AG09319 (cell line): Measurements from ENCODE around the gene ITGB3BP.
"Not testable (repeated sequence)": the region's sequence is repeated elsewhere in the genome, so short reads cannot be mapped to it uniquely, and the experiment has no call there.

Experiments used
- DNase-seq: peaks from one replicate; pipeline ENCODE4 v3.0.0-alpha.2; 2010; ENCODE audit warnings: low read depth; ENCODE audit errors: extremely low read depth
- TF ChIP-seq, protein P1 (sequence below): IDR thresholded peaks from 2 replicates; pipeline ENCODE4 v1.5.1; 2011; ENCODE audit warnings: low read depth, mild to moderate bottlenecking, inconsistent platforms, low read length, moderate library complexity

ITGB3BP gene, protein sequence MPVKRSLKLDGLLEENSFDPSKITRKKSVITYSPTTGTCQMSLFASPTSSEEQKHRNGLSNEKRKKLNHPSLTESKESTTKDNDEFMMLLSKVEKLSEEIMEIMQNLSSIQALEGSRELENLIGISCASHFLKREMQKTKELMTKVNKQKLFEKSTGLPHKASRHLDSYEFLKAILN

DNA sequence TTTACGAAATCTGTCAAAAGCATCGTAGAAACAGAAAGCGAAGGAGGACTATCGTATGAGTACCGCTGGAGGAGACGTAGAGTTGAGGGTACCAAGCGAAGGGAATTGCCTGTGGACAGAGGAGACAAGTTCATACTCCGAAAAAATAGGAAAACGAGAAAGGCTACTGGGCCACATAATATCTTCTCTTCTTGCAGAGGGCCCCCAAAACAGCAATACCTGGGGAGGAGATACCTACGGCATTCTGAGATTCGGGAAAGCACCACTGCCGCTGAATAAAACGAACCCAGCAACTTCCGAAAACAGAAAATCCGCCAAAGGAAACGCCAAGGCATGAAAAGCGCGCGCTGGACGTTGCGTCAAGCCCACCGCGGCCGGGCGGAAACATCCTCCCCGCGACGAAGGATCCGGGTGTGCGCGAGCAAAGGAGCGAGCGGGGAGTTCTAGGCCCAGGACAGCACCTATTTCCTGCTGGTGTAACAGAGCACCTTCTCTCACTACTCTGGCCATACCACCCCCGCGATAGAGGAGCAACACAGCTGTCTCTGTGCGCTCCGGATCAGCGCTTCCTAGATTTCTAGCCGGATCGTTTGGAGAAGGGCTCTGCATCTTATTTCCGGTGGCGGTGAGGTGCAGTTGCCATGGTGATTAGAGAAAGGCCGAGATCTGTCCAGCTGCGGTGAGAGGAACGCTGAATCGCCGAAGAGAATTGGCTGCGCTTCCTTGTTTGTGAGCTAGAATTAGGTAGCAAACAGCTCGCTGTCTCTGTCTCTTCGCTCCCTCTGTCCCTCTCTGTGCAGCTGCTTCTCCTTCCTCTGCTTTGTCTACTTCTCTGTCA, at the start of gene ITGB3BP, which contains the start of gene EFCAB7:
Gene ITGB3BP (minus strand): TSS at position 335 of the 838 bp plus-strand sequence. CDS start 92 bp downstream, at position 243.
Gene EFCAB7 (plus strand): TSS at position 635 of the 838 bp plus-strand sequence. CDS start 2,048 bp downstream, outside the sequence.
- DNase-seq: peak; percentile 82
- TF ChIP-seq, protein P1, sequence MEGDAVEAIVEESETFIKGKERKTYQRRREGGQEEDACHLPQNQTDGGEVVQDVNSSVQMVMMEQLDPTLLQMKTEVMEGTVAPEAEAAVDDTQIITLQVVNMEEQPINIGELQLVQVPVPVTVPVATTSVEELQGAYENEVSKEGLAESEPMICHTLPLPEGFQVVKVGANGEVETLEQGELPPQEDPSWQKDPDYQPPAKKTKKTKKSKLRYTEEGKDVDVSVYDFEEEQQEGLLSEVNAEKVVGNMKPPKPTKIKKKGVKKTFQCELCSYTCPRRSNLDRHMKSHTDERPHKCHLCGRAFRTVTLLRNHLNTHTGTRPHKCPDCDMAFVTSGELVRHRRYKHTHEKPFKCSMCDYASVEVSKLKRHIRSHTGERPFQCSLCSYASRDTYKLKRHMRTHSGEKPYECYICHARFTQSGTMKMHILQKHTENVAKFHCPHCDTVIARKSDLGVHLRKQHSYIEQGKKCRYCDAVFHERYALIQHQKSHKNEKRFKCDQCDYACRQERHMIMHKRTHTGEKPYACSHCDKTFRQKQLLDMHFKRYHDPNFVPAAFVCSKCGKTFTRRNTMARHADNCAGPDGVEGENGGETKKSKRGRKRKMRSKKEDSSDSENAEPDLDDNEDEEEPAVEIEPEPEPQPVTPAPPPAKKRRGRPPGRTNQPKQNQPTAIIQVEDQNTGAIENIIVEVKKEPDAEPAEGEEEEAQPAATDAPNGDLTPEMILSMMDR: no peak

DNA sequence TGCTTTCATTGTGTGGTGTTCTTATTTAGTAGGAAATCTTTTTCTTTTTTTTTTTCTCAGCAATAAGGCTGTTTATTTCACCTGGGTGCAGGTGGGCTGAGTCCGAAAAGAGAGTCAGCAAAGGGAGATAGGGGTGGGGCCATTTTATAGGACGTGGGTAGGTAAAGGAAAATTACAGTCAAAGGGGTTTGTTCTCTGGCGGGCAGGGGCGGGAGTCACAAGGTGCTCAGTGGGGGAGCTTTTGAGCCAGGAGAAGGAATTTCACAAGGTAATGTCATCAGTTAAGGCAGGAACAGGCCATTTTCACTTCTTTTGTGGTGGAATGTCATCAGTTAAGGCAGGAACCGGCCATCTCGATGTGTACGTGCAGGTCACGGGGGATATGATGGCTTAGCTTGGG, 49.7 kb upstream of the ITGB3BP start:
- DNase-seq: not testable (repeated sequence)

DNA sequence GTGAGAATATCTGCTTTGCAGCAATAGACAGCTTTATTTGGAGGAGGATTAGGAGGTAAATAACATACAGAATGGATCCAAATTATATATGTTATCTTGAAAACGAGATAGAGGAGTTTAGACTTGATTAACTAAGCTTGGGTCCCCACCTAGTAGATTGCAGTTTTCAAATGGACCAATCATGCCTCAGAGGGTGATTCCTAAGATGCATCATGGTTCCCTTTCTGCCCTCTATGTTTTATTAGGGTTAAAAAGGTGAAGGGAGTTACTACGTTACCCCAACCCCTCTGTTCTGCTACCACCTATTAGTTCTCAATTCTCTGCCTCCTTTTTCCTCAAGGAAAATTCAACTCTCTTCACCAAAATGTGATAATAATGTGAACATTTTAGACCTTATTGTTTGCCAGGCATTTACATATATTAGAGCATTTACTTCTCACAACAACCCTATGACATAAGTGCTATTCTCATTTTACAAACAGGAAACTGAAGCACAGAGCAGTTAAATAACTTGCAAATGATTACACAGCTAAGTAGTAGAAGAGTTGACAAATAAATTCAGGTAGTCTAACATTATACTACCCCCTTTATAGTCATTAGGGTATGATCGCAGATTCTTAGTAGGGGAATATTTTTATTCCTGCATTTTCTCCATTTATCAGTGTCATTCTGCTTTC, 46.8 kb upstream of the ITGB3BP start:
- no peak for DNase-seq

DNA sequence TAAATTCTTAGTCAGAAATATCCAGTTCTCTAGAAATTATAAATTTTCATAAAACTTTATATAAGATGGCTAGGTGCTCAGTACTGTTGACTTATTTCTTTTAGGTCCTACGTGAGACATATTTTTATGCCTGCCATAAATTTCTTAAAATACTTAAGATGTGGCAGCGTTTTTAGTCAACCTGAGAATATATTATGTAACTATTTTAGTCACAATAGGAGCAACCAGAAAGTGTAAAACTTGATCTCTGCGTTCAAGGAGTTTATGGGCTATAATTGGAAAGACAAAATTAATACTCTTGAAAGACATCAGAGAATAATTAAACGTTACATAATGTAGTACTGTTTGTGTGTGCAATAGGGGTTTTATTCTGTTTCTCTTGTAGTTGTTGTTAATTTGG, 46.0 kb upstream of the ITGB3BP start:
- TF ChIP-seq, protein P1: no peak
- no peak for DNase-seq

More for the DNA sequence above, 46.8 kb upstream of the ITGB3BP start:
- TF ChIP-seq, protein P1: no peak

DNA sequence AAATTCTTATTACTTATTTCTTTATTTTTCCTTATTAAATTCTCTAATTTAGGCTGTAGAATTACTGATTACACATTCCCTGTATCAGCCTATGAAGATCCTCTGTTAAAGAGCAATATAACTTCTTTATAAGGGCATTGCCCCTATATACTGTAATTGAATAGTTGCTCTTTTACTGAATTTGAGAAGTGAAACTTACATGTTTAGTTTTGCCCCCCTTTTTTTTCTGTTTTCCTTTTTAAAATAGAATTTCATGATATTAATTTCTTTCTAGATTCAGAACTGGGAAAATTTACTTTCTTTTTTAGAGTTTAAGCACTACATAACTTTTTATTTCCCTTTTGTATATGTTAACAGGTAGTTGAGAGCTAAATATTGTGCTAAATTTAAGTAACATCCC, 40.7 kb upstream of the ITGB3BP start:
- DNase-seq: no peak
- TF ChIP-seq, protein P1: no peak

DNA sequence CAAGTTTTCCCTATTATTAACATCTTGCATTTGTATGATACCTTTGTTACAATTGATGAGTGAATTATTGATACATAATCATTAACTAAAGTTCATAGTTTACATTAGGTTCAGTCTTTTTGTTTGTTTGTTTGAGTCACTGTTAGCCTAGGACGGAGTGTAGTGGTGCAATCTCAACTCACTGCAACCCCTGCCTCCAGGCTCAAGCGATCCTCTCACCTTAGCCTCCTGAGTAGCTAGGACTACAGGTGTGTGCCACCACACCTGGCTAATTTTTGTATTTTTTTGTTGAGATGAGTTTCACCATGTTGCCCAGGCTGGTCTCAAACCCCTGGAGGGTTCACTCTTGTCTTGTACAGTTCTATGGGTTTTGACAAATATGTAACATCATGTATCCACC, 36.3 kb upstream of the ITGB3BP start:
- TF ChIP-seq, protein P1: no peak
- no peak for DNase-seq

DNA sequence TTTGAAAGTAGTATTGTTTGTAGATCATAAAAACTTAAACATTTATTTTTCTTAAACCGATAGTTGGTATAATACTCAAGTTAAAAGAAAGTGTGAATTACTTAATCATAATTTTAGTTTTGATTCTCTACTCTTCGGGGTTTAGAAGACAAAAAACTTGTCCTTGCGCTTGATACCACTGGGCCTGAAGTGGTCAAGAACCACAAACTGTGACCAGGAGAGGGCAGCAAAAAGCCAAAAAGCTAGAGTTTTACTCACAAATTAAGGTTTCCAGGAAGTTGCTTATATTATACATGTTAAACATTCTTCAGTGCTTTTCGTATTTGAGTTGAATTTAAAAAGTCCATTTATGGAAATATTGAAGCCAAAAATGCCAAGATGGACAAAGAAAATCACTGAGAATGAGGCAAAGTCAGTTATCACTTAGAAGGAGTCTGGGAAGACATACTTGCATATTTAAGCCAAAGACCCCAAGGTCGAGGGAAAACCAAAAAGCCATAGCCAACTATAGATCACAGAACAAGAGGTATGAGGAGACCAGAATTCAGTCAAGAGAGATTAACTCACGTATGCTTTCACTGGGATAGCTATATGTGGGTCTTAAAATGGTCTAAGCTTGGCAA, 34.5 kb upstream of the ITGB3BP start:
- no peak for DNase-seq

More for the DNA sequence above, 34.5 kb upstream of the ITGB3BP start:
- TF ChIP-seq, protein P1: peak; percentile 59
